Fibroblast of lung (primary cell): ENCODE results near the gene PPFIA4.

ENCODE experiments used
- CTCF ChIP-seq, 2 donors: IDR thresholded peaks in 1 of 2; conservative IDR thresholded peaks in 1 of 2; 1 replicate in 1 of 2; 2 replicates in 1 of 2; pipeline ENCODE4 v1.5.1; 2011 to 2012; ENCODE audit warnings: low read length in 2 of 2, control low read depth in 1 of 2, inconsistent platforms in 1 of 2, low read depth in 1 of 2, mild to moderate bottlenecking in 1 of 2
- EZH2 ChIP-seq: IDR thresholded peaks from 2 replicates; pipeline ENCODE4 v1.5.1; 2012; ENCODE audit warnings: low read length, control low read depth, mild to moderate bottlenecking; ENCODE audit errors: missing control alignments

DNA sequence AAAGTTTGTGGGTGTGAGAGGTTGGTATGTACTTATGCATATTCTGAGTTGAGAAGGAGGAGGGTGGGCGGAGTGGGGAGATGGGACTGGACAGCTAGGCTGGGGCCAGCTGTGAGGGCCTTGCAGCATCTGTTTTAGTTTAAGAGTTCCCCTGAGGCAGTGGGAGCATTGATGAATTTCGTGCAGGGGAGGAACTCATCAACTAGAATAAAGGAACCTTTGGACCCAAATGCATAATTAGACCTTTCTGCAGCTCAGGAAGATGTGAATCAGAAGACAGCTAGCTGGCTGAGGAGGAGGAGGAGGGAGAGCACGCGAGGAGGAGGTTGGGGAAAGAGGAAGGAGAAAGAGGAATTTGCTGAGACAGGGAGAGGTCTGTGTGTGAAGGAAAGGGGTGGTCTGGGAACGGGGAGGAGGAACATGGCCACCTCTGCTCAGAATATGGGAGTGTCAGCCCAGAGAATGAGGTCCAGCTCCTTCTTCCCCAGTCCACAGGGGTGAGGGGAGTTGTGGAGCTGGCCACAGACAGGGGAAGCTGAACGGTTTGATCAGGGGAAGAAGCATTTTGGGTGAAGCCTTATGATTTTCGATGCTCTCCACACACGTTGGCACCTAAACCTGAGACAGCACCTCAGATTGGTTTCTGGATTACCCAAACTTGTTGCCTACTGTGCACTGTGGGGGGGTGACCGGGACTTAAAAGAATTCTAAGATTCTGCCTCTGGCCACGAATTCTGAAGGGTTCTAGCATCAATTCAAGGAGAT lies 31.8 kb downstream of the PPFIA4 start:
- no peak for TF ChIP-seq CTCF (conservative IDR thresholded peaks at IDR 0.05 in 1 of 2, IDR thresholded peaks at IDR 0.05 in 1 of 2; ENCODE audit: low read depth in 1 of 2, low read length in 2 of 2)
- no peak for TF ChIP-seq EZH2
